HEK293 (cell line): ENCODE measurements around the gene SDF2.

Source experiments
- CTCF ChIA-PET: fragments of 350-600 bp; formaldehyde crosslinking; extraction: SDS; loops from one replicate; lab custom pipeline; 2021; ENCODE audit warnings: antibody characterized with exemption; lab: Yijun Ruan, JAX
- POLR2A ChIA-PET: fragments of 300-600 bp; formaldehyde crosslinking; extraction: SDS; loops from one replicate; lab custom pipeline; 2020; ENCODE audit warnings: antibody characterized with exemption, inconsistent platforms; lab: Yijun Ruan, JAX
- H3K27ac ChIP-seq: fragments of 200-500 bp; sonication (Bioruptor generic); 2 replicates; pipeline ENCODE4 v1.5.1; 2014; ENCODE audit warnings: low read depth, low read length, control low read depth, inconsistent platforms; ENCODE audit errors: extremely low read depth
- H3K36me3 ChIP-seq, 2 experiments: fragments of 200-500 bp in 1 of 2; sonication (Bioruptor generic) in 1 of 2; 1 replicate in 1 of 2; 2 replicates in 1 of 2; pipeline ENCODE4 v1.5.1; 2014 to 2017; ENCODE audit warnings: inconsistent platforms in 2 of 2, low read length in 2 of 2; ENCODE audit not compliant: control insufficient read depth in 2 of 2, insufficient read depth in 1 of 2
- H3K4me1 ChIP-seq: fragments of 200-500 bp; sonication (Bioruptor generic); 2 replicates; pipeline ENCODE4 v1.5.1; 2014; ENCODE audit warnings: mild to moderate bottlenecking, low read length, inconsistent platforms; ENCODE audit not compliant: control insufficient read depth, insufficient read depth
- H3K4me3 ChIP-seq: 2 replicates; pipeline ENCODE4 v1.5.1; 2011; ENCODE audit warnings: low read depth, mild to moderate bottlenecking, control low read depth, low read length, moderate library complexity
- H3K9me3 ChIP-seq: fragments of 200-500 bp; sonication (Bioruptor generic); 2 replicates; pipeline ENCODE4 v1.5.1; 2014; ENCODE audit warnings: low read depth, low read length, inconsistent platforms; ENCODE audit not compliant: control insufficient read depth, insufficient read depth
- GLIS2 ChIP-seq: fragments of 450-650 bp; formaldehyde crosslinking; IDR thresholded peaks from 2 replicates; pipeline ENCODE4 v1.5.1; 2016; ENCODE audit warnings: missing biosample characterization, missing genetic modification characterization
- KLF9 ChIP-seq: fragments of 450-650 bp; formaldehyde crosslinking; IDR thresholded peaks from 2 replicates; pipeline ENCODE4 v1.5.1; 2016; ENCODE audit warnings: missing biosample characterization, missing genetic modification characterization, low read depth
- PRDM4 ChIP-seq: fragments of 450-650 bp; formaldehyde crosslinking; IDR thresholded peaks from 2 replicates; pipeline ENCODE4 v1.5.1; 2017; ENCODE audit warnings: missing biosample characterization, missing genetic modification characterization
- SCRT2 ChIP-seq: fragments of 450-650 bp; formaldehyde crosslinking; IDR thresholded peaks from 2 replicates; pipeline ENCODE4 v1.5.1; 2016; ENCODE audit warnings: missing biosample characterization, missing genetic modification characterization
- SETDB1 ChIP-seq: IDR thresholded peaks from one replicate; pipeline ENCODE4 v1.6.1; 2017; ENCODE audit warnings: mild to moderate bottlenecking, low read length, moderate library complexity, mixed read lengths; ENCODE audit not compliant: insufficient read length
- ZBTB48 ChIP-seq: fragments of 450-650 bp; formaldehyde crosslinking; IDR thresholded peaks from 2 replicates; pipeline ENCODE4 v1.5.1; 2016; ENCODE audit warnings: missing biosample characterization, missing genetic modification characterization
- ZNF114 ChIP-seq: fragments of 450-650 bp; formaldehyde crosslinking; IDR thresholded peaks from 2 replicates; pipeline ENCODE4 v1.5.0; 2017; ENCODE audit warnings: missing biosample characterization, missing genetic modification characterization
- ZNF133 ChIP-seq: fragments of 450-650 bp; formaldehyde crosslinking; IDR thresholded peaks from 2 replicates; pipeline ENCODE4 v1.5.1; 2016; ENCODE audit warnings: missing biosample characterization, missing genetic modification characterization
- ZNF157 ChIP-seq: fragments of 450-650 bp; formaldehyde crosslinking; IDR thresholded peaks from 2 replicates; pipeline ENCODE4 v1.5.1; 2016; ENCODE audit warnings: missing biosample characterization, missing genetic modification characterization
- ZNF184 ChIP-seq: fragments of 450-650 bp; IDR thresholded peaks from 2 replicates; pipeline ENCODE4 v1.5.1; 2018; ENCODE audit warnings: missing biosample characterization, mild to moderate bottlenecking, missing genetic modification characterization
- ZNF23 ChIP-seq: fragments of 450-650 bp; formaldehyde crosslinking; IDR thresholded peaks from 2 replicates; pipeline ENCODE4 v1.5.1; 2016; ENCODE audit warnings: missing biosample characterization, missing genetic modification characterization, borderline replicate concordance
- ZNF302 ChIP-seq: fragments of 450-650 bp; formaldehyde crosslinking; IDR thresholded peaks from 2 replicates; pipeline ENCODE4 v1.5.1; 2016; ENCODE audit warnings: missing biosample characterization, missing genetic modification characterization, low read depth
- ZNF335 ChIP-seq: fragments of 450-650 bp; formaldehyde crosslinking; conservative IDR thresholded peaks from 2 replicates; pipeline ENCODE4 v1.5.1; 2016; ENCODE audit warnings: missing biosample characterization, missing genetic modification characterization
- ZNF404 ChIP-seq: fragments of 450-650 bp; formaldehyde crosslinking; IDR thresholded peaks from 2 replicates; pipeline ENCODE4 v1.5.1; 2017; ENCODE audit warnings: missing biosample characterization, missing genetic modification characterization
- ZNF510 ChIP-seq: fragments of 450-650 bp; formaldehyde crosslinking; IDR thresholded peaks from 2 replicates; pipeline ENCODE4 v1.5.1; 2018; ENCODE audit warnings: mild to moderate bottlenecking, missing genetic modification characterization, missing biosample characterization; ENCODE audit not compliant: insufficient replicate concordance
- ZNF530 ChIP-seq: fragments of 450-650 bp; formaldehyde crosslinking; IDR thresholded peaks from 2 replicates; pipeline ENCODE4 v1.5.1; 2016; ENCODE audit warnings: low read depth, missing biosample characterization, missing genetic modification characterization
- ZNF558 ChIP-seq: fragments of 450-650 bp; formaldehyde crosslinking; IDR thresholded peaks from 2 replicates; pipeline ENCODE4 v1.5.1; 2016; ENCODE audit warnings: missing biosample characterization, missing genetic modification characterization
- ZNF560 ChIP-seq: fragments of 450-650 bp; formaldehyde crosslinking; IDR thresholded peaks from 2 replicates; pipeline ENCODE4 v1.5.1; 2017; ENCODE audit warnings: missing biosample characterization, missing genetic modification characterization, borderline replicate concordance
- ZNF624 ChIP-seq: fragments of 450-650 bp; formaldehyde crosslinking; IDR thresholded peaks from 2 replicates; pipeline ENCODE4 v1.5.1; 2017; ENCODE audit warnings: missing biosample characterization, missing genetic modification characterization
- ZNF629 ChIP-seq: fragments of 450-650 bp; formaldehyde crosslinking; IDR thresholded peaks from 2 replicates; pipeline ENCODE4 v1.5.1; 2017; ENCODE audit warnings: missing biosample characterization, missing genetic modification characterization
- ZNF660 ChIP-seq: fragments of 450-650 bp; IDR thresholded peaks from 2 replicates; pipeline ENCODE4 v1.5.1; 2018; ENCODE audit warnings: missing biosample characterization, mild to moderate bottlenecking, missing genetic modification characterization
- ZSCAN18 ChIP-seq: fragments of 450-650 bp; formaldehyde crosslinking; IDR thresholded peaks from 2 replicates; pipeline ENCODE4 v1.5.1; 2016; ENCODE audit warnings: missing biosample characterization, missing genetic modification characterization
- TF ChIP-seq, protein P1 (sequence below): fragments of 450-650 bp; formaldehyde crosslinking; IDR thresholded peaks from 2 replicates; pipeline ENCODE4 v1.5.0; 2017; ENCODE audit warnings: missing biosample characterization, missing genetic modification characterization, borderline replicate concordance

SDF2 gene

DNA sequence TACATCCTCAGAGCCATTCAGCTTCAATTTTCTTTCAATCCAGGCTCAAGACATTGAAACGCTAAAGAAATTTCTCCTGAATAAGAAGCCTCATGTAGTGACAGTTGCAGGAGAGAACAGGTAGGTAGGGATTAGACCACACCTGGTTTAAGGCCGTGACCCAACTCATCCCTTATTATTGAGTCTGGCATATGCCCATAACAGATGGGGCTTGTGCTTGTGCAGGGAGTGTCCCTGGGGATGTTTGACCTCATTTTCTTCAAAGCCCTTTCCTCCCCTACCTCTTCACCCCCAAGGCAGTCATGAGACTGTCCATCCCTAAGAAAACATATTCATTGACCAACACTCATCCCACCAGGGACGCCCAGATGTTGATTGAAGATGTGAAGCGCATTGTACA, 24.6 kb upstream of the SDF2 start:
- Histone ChIP-seq H3K4me1 (no peaks in the 10 kb centered on the region), H3K9me3 (no peaks in the 10 kb centered on the region), H3K36me3 (peaks cover 82 to 99% of the 10 kb centered on the region in 2 experiments), H3K4me3 (no peak overlapping the region), H3K27ac (no peak overlapping the region)
- no peak for TF ChIP-seq ZNF335 (tag by site-specific recombination)
- no peak for TF ChIP-seq ZNF558
- TF ChIP-seq, protein P1, sequence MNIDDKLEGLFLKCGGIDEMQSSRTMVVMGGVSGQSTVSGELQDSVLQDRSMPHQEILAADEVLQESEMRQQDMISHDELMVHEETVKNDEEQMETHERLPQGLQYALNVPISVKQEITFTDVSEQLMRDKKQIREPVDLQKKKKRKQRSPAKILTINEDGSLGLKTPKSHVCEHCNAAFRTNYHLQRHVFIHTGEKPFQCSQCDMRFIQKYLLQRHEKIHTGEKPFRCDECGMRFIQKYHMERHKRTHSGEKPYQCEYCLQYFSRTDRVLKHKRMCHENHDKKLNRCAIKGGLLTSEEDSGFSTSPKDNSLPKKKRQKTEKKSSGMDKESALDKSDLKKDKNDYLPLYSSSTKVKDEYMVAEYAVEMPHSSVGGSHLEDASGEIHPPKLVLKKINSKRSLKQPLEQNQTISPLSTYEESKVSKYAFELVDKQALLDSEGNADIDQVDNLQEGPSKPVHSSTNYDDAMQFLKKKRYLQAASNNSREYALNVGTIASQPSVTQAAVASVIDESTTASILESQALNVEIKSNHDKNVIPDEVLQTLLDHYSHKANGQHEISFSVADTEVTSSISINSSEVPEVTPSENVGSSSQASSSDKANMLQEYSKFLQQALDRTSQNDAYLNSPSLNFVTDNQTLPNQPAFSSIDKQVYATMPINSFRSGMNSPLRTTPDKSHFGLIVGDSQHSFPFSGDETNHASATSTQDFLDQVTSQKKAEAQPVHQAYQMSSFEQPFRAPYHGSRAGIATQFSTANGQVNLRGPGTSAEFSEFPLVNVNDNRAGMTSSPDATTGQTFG (tag by site-specific recombination), result no peak
- TF ChIP-seq ZNF404 (tag by site-specific recombination), result no peak
- TF ChIP-seq ZNF133 (tag by site-specific recombination), result no peak
- TF ChIP-seq PRDM4 (tag by site-specific recombination), result no peak
- no peak for TF ChIP-seq ZNF184 (tag by site-specific recombination)
- no peak for TF ChIP-seq KLF9 (tag by site-specific recombination)
- TF ChIP-seq ZNF510, result no peak
- TF ChIP-seq ZBTB48 (tag by site-specific recombination), result no peak
- ChIA-PET CTCF (interaction anchor here (0.7 to 1.2 kb wide), 2 partner anchors 41 to 158 kb away, joined by 3 to 5 read pairs; no protein-coding TSS in a partner anchor), POLR2A (no interaction called here)

- ChIA-PET POLR2A (no interaction called here), CTCF (interaction anchor here (0.6 to 1.2 kb wide), 3 partner anchors 17 to 42 kb away, joined by 3 to 5 read pairs (median 3); no protein-coding TSS in a partner anchor)
- no peak overlapping the region for H3K27ac ChIP-seq
- no peaks in the 10 kb centered on the region for H3K9me3 ChIP-seq
- TF ChIP-seq ZNF558 (no peak), ZNF629 (tag by site-specific recombination) (no peak), ZNF302 (no peak), ZNF560 (tag by site-specific recombination) (no peak), ZSCAN18 (tag by site-specific recombination) (no peak), ZNF624 (tag by site-specific recombination) (no peak), ZNF114 (no peak), SETDB1 (no peak), ZNF23 (no peak), SCRT2 (tag by site-specific recombination) (no peak), GLIS2 (tag by site-specific recombination) (no peak), ZNF660 (tag by site-specific recombination) (no peak), ZNF530 (tag by site-specific recombination) (no peak), ZNF157 (tag by site-specific recombination) (no peak), ZNF133 (tag by site-specific recombination) (no peak)
- no peaks in the 10 kb centered on the region for H3K4me1 ChIP-seq
- H3K4me3 ChIP-seq, result no peak overlapping the region
- peaks cover 79 to 99% of the 10 kb centered on the region in 2 experiments for H3K36me3 ChIP-seq
These were observed 23.7 kb upstream of the SDF2 start for GRCh38 chr17:28685366-28685765.
